GM12878 (cell line): ENCODE results near the gene NPHS1. TPM values are rescaled to one million over a fixed set of nuclear protein-coding genes. Genes with fewer than 3 reads are reported as not detected.

Experiments used
- ATAC-seq: fragments of 200-7000 bp; cut with Tn5 transposase; 3 replicates; pipeline ENCODE4 v1.9.1; 2020; ENCODE audit warnings: mild to moderate bottlenecking, moderate library complexity
- BruUV-seq: library from RNA; stranded (reverse); fragments of 400-500 nt; replicated peaks from 2 replicates; lab custom pipeline; 2021; lab: Mats Ljungman, UMichigan
- CTCF ChIA-PET: fragments of 300-600 bp; sonication (Branson Sonifier 250); formaldehyde crosslinking; extraction: SDS; loops from one replicate; lab custom pipeline; 2021; ENCODE audit warnings: inconsistent platforms; lab: Yijun Ruan, JAX
- POLR2A ChIA-PET: fragments of 350-600 bp; formaldehyde crosslinking; extraction: SDS; loops from one replicate; lab custom pipeline; 2021; ENCODE audit warnings: inconsistent platforms; lab: Charles Lee
- RAD21 ChIA-PET: fragments of 300-600 bp; sonication (Branson Sonifier 250); formaldehyde crosslinking; loops from one replicate; lab custom pipeline; 2023; ENCODE audit warnings: antibody characterized with exemption; ENCODE audit not compliant: unreplicated experiment; lab: Charles Lee
- SMC1A ChIA-PET: fragments of 300-600 bp; sonication (Branson Sonifier 250); formaldehyde crosslinking; loops from one replicate; lab custom pipeline; 2023; ENCODE audit not compliant: unreplicated experiment, uncharacterized antibody; lab: Charles Lee
- DNase-seq: peaks from one replicate; pipeline ENCODE4 v3.0.0-alpha.2; 2011; ENCODE audit warnings: low read depth, low spot score
- FAIRE-seq: peaks from 3 replicates; lab custom pipeline; 2011; peaks lifted over from hg19 to GRCh38; lab: Jason Lieb, UNC
- H2AFZ ChIP-seq: 2 replicates; pipeline ENCODE4 v1.6.0; 2011; ENCODE audit warnings: low read depth, low read length, control low read depth; ENCODE audit not compliant: control insufficient read depth
- H3K27ac ChIP-seq: 2 replicates; pipeline ENCODE4 v1.5.1; 2011; ENCODE audit warnings: control low read depth; ENCODE audit not compliant: control insufficient read depth, insufficient read depth
- H3K27me3 ChIP-seq, 2 experiments: replicated peaks in 1 of 2; 2 replicates each; pipeline versions ENCODE4 v1.6.0 to v1.6.1; 2011; ENCODE audit warnings: low read length in 1 of 2; ENCODE audit not compliant: control insufficient read depth in 2 of 2, insufficient read depth in 2 of 2
- H3K36me3 ChIP-seq, 2 experiments: 2 replicates each; pipeline ENCODE4 v1.5.1; 2011; ENCODE audit warnings: low read length in 1 of 2; ENCODE audit not compliant: control insufficient read depth in 2 of 2, insufficient read depth in 2 of 2
- H3K4me1 ChIP-seq: 2 replicates; pipeline ENCODE4 v1.6.1; 2011; ENCODE audit warnings: mild to moderate bottlenecking, low read length, moderate library complexity, mixed read lengths; ENCODE audit not compliant: control insufficient read depth, insufficient read depth
- H3K4me2 ChIP-seq: 2 replicates; pipeline ENCODE4 v1.6.0; 2011; ENCODE audit warnings: control low read depth; ENCODE audit not compliant: control insufficient read depth, insufficient read depth
- H3K4me3 ChIP-seq: fragments of 200-600 bp; sonication (generic); 2 replicates; pipeline ENCODE4 v1.5.1; 2016
- H3K79me2 ChIP-seq: 2 replicates; pipeline ENCODE4 v1.6.0; 2011; ENCODE audit warnings: low read length; ENCODE audit not compliant: control insufficient read depth, insufficient read depth
- H3K9ac ChIP-seq: 2 replicates; pipeline ENCODE4 v1.8.0; 2011; ENCODE audit warnings: low read length, control low read depth, mixed read lengths; ENCODE audit not compliant: control insufficient read depth, insufficient read depth
- H3K9me3 ChIP-seq: replicated peaks from 3 replicates; pipeline ENCODE4 v1.5.1; 2011; ENCODE audit warnings: mild to moderate bottlenecking, low read length; ENCODE audit not compliant: control insufficient read depth, insufficient read depth
- H4K20me1 ChIP-seq: 2 replicates; pipeline ENCODE4 v1.6.0; 2011; ENCODE audit not compliant: control insufficient read depth, insufficient read depth
- BHLHE40 ChIP-seq, 2 experiments: fragments of 450-650 bp in 1 of 2; IDR thresholded peaks; 2 replicates each; pipeline ENCODE4 v1.6.1; 2011 to 2017; ENCODE audit warnings: low read depth in 2 of 2, borderline replicate concordance in 1 of 2, improper control_type of control experiment in 1 of 2, low read length in 1 of 2, mild to moderate bottlenecking in 1 of 2
- CREM ChIP-seq: IDR thresholded peaks from 2 replicates; pipeline ENCODE4 v1.6.1; 2014; ENCODE audit warnings: antibody characterized with exemption, low read depth
- MEF2B ChIP-seq: fragments of 450-650 bp; IDR thresholded peaks from 2 replicates; pipeline ENCODE4 v1.6.1; 2018; ENCODE audit warnings: mild to moderate bottlenecking, moderate library complexity; ENCODE audit not compliant: partially characterized antibody, poor library complexity, severe bottlenecking
- NFYA ChIP-seq: IDR thresholded peaks from 2 replicates; pipeline ENCODE4 v1.6.1; 2011; ENCODE audit warnings: low read depth, mild to moderate bottlenecking, low read length, improper control_type of control experiment, borderline replicate concordance
- RELA ChIP-seq: fragments of 450-650 bp; IDR thresholded peaks from 2 replicates; pipeline ENCODE4 v1.8.0; 2014; ENCODE audit warnings: borderline replicate concordance; ENCODE audit not compliant: partially characterized antibody
- SIN3A ChIP-seq: IDR thresholded peaks from 2 replicates; pipeline ENCODE4 v1.6.1; 2012; ENCODE audit warnings: low read depth, low read length, improper control_type of control experiment
- SIX5 ChIP-seq: IDR thresholded peaks from 2 replicates; pipeline ENCODE4 v1.6.1; 2011; ENCODE audit warnings: mild to moderate bottlenecking, low read depth, low read length, moderate library complexity; ENCODE audit not compliant: severe bottlenecking
- SRF ChIP-seq, 2 experiments: IDR thresholded peaks; 2 replicates each; pipeline ENCODE4 v1.6.1; 2011; ENCODE audit warnings: low read depth in 2 of 2, low read length in 2 of 2, mild to moderate bottlenecking in 1 of 2, moderate library complexity in 1 of 2
- STAT1 ChIP-seq: fragments of 450-650 bp; conservative IDR thresholded peaks from 2 replicates; pipeline ENCODE4 v1.6.1; 2014; ENCODE audit warnings: antibody characterized with exemption, mild to moderate bottlenecking
- SUPT20H ChIP-seq: IDR thresholded peaks from 2 replicates; pipeline ENCODE4 v1.6.1; 2011; ENCODE audit warnings: low read depth, mild to moderate bottlenecking, low read length, moderate library complexity, borderline replicate concordance; ENCODE audit not compliant: control insufficient read depth
- TARDBP ChIP-seq: IDR thresholded peaks from 2 replicates; pipeline ENCODE4 v1.6.1; 2016; ENCODE audit warnings: borderline replicate concordance
- YY1 ChIP-seq: IDR thresholded peaks from 2 replicates; pipeline ENCODE4 v1.6.1; 2011; ENCODE audit warnings: low read depth, mild to moderate bottlenecking, low read length
- WGBS: methylation state at CpG from one replicate; pipeline ENCODE4 v1.1.6; 2016; ENCODE audit warnings: low lambda C conversion rate; ENCODE audit not compliant: insufficient replicate concordance, insufficient coverage; ENCODE audit errors: missing lambda C conversion rate; 5-methylcytosine and 5-hydroxymethylcytosine counted together
- in situ Hi-C: fragments of 300-500 bp; cut with MboI; formaldehyde crosslinking; loops from 9 replicates; pipeline ENCODE4 v1.14.3; 2018; ENCODE audit warnings: mixed read lengths
- intact Hi-C: fragments of 100-400 bp; cut with micrococcal nuclease; formaldehyde crosslinking; loops from one replicate; pipeline ENCODE4 v1.14.2; 2022; ENCODE audit not compliant: unreplicated experiment
- polyA plus RNA-seq, 11 experiments: library from polyadenylated mRNA; depleted of rRNA in 4 of 11; unstranded in 6 of 11; stranded (reverse) in 5 of 11; fragments of >200 nt; fragmentation: Nextera tagmentation in 4 of 11; fragmentation: Illumina TruSeq in 1 of 11; extraction: Ambion mirVana in 4 of 11; extraction: Trizol in 1 of 11; gene quantifications; 1 replicate in 1 of 11; 2 replicates in 10 of 11; pipeline versions ENCODE4 v1.2.1 to v1.2.3, GENCODE V29; 2011 to 2016; ENCODE audit warnings: inconsistent platforms in 2 of 11, missing spikeins in 2 of 11, low read depth in 1 of 11
- total RNA-seq, 4 experiments: library from RNA; depleted of rRNA in 3 of 4; stranded (reverse); fragments of >200 nt in 3 of 4; fragmentation: Illumina TruSeq in 1 of 4; extraction: Trizol in 1 of 4; gene quantifications; 2 replicates each; pipeline versions ENCODE4 v1.2.1 to v1.2.3, GENCODE V29; 2013 to 2021

NPHS1 gene
- total and polyA plus RNA-seq, 10 of the 15 experiments (the other 5 are each of a cell fraction or from before 2014, with no cell fraction given), result not detected

DNA sequence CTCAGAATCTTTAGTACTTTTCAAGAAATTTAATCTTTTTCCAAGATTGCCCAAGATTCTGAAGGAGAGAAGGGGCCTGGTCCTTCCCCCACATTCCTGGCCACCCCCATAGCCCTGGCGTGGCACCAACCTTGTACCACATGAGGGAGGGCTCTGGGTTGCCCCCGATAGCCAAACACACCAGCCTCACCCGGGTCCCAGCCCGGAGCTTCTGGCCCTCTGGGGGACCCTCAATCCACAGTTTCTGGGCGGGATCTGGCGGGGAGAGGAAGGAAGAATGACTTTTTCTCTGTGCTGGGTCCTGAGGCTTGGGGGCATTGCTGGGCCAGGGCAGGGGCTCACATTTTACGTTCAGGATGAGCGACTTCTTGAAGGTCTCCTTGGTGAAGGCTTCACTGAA lies 4.4 kb downstream of the NPHS1 start (continued):
- TF ChIP-seq RELA, result no peak

DNA sequence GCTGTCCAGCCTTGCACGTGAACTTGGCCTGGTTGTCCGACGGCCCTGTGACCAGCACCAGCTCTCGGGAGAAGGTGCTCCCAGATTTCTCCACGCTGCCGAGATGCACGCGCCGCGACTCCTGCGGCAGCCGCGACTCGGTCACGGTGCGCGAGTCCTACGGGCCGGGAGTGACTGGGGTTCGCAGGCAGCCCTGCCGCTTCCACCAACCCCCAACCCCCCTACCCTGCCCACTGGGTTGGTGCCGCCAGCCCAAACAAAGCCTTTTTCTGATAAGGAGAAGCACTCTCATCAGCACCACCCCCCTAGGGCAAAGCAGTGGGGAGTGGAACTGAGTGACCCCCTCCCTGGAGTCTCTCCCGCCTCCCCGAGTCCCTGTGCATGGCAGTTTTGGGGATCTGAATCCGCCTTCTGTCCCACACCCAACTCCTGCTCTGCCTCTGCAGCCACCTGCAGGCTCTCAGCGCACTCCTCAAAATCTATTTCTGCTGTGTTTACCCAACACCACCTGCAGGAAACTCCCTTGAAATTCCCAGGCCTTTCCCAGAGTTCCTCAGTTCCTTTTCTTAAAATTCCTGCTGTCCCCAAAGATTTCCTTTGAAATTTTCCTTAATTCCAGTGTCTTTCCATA lies 6.2 kb downstream of the NPHS1 start:
- intact Hi-C loops (no loop called here), in situ Hi-C loops (no loop called here)
- H3K9ac ChIP-seq, result no peak overlapping the region
- H3K4me2 ChIP-seq, result no peak overlapping the region
- POLR2A ChIA-PET, result no interaction called here
- RAD21 ChIA-PET, result no interaction called here
- no peaks in the 10 kb centered on the region; the same call in 2 of the 3 replicates for H3K9me3 ChIP-seq
- ATAC-seq (no peak; the same call in 2 of the 3 replicates), FAIRE-seq (no peak), DNase-seq (no peak)
- WGBS, result 21% methylated on average over 26 of the region's 26 CpGs
- TF ChIP-seq SIN3A (no peak), BHLHE40 (IDR thresholded peaks at IDR 0.05; ENCODE audit: borderline replicate concordance in 1 of 2, low read depth in 2 of 2, low read length in 1 of 2) (no peak), SUPT20H (no peak), SRF (IDR thresholded peaks at IDR 0.05; ENCODE audit: low read depth in 2 of 2, low read length in 2 of 2) (no peak), MEF2B (no peak), SIX5 (no peak), YY1 (no peak), CREM (no peak), STAT1 (no peak), NFYA (no peak), TARDBP (no peak)
- no peak overlapping the region for H2AFZ ChIP-seq
- CTCF ChIA-PET, result no interaction called here
- no peak overlapping the region for H3K4me3 ChIP-seq
- H3K27ac ChIP-seq, result no peak overlapping the region
- no peaks in the 10 kb centered on the region for H3K36me3 ChIP-seq
- no peaks in the 10 kb centered on the region for H4K20me1 ChIP-seq
- BruUV-seq, result no TSS peak
- no peaks in the 10 kb centered on the region for H3K79me2 ChIP-seq
- H3K4me1 ChIP-seq, result no peaks in the 10 kb centered on the region
- H3K27me3 ChIP-seq, result peaks cover 3 to 5% of the 10 kb centered on the region in 2 experiments; a peak in 3 of 4 replicates
- SMC1A ChIA-PET, result no interaction called here
